Measurements from ENCODE around the gene TUBA3D.
"Not testable (repeated sequence)": the region's sequence is repeated elsewhere in the genome, so short reads cannot be mapped to it uniquely, and the experiment has no call there.

GRCh38 chr2:131525256-131525655, 49.3 kb downstream of the TUBA3D start:
- TF ChIP-seq POLR2A, CTCF (IDR thresholded peaks at IDR 0.05): not testable (repeated sequence)

Measured in heart left ventricle (tissue), 13 donors.